ENCODE data around the gene SLC25A4.

Gene SLC25A4

GRCh38 chr4:185182239-185182638, 39.2 kb downstream of the SLC25A4 start:
- no peak for TF ChIP-seq MAX (IDR thresholded peaks at IDR 0.05)
- no peak for TF ChIP-seq NFIC (IDR thresholded peaks at IDR 0.05)
- no peak for TF ChIP-seq RAD21 (IDR thresholded peaks at IDR 0.05; ENCODE audit: low read depth)
- TF ChIP-seq TCF12 (IDR thresholded peaks at IDR 0.05; ENCODE audit: low read depth), result no peak
- TF ChIP-seq CEBPB (IDR thresholded peaks at IDR 0.05), result no peak
- TF ChIP-seq CREB1 (IDR thresholded peaks at IDR 0.05; ENCODE audit: low read depth), result no peak

- no peak for TF ChIP-seq EGR1 (IDR thresholded peaks at IDR 0.05)
- no peak for TF ChIP-seq TCF12 (IDR thresholded peaks at IDR 0.05; ENCODE audit: low read depth)
- peak; percentile 70 for TF ChIP-seq RAD21 (IDR thresholded peaks at IDR 0.05; ENCODE audit: low read depth)
- no peak for TF ChIP-seq USF1 (IDR thresholded peaks at IDR 0.05)
- TF ChIP-seq FOXM1 (IDR thresholded peaks at IDR 0.05; ENCODE audit: borderline replicate concordance, low read depth), result no peak
- TF ChIP-seq YY1 (IDR thresholded peaks at IDR 0.05; ENCODE audit: low read depth), result no peak
- peak; percentile 94 for TF ChIP-seq NFIC (IDR thresholded peaks at IDR 0.05)
- TF ChIP-seq ZBTB7A (IDR thresholded peaks at IDR 0.05; ENCODE audit: low read depth), result no peak
- no peak for TF ChIP-seq MAX (IDR thresholded peaks at IDR 0.05)
These were observed 40.7 kb downstream of the SLC25A4 start for GRCh38 chr4:185183622-185184281.

GRCh38 chr4:185186769-185187168, 43.7 kb downstream of the SLC25A4 start:
- no peak for TF ChIP-seq CEBPB (IDR thresholded peaks at IDR 0.05)
- TF ChIP-seq EP300 (IDR thresholded peaks at IDR 0.05; ENCODE audit: borderline replicate concordance), result no peak
- TF ChIP-seq RAD21 (IDR thresholded peaks at IDR 0.05; ENCODE audit: low read depth), result no peak
- no peak for TF ChIP-seq YY1 (IDR thresholded peaks at IDR 0.05; ENCODE audit: low read depth)
- TF ChIP-seq CREB1 (IDR thresholded peaks at IDR 0.05; ENCODE audit: low read depth), result no peak
- TF ChIP-seq TCF12 (IDR thresholded peaks at IDR 0.05; ENCODE audit: low read depth), result no peak
- TF ChIP-seq TAF1 (IDR thresholded peaks at IDR 0.05; ENCODE audit: low read depth), result no peak

GRCh38 chr4:185189606-185190305, 46.7 kb downstream of the SLC25A4 start:
- TF ChIP-seq CEBPB (IDR thresholded peaks at IDR 0.05), result no peak
- TF ChIP-seq REST (IDR thresholded peaks at IDR 0.05; ENCODE audit: low read depth), result no peak
- no peak for TF ChIP-seq NFIC (IDR thresholded peaks at IDR 0.05)
- no peak for TF ChIP-seq TEAD4 (IDR thresholded peaks at IDR 0.05)
- TF ChIP-seq EGR1 (IDR thresholded peaks at IDR 0.05), result no peak
- no peak for TF ChIP-seq YY1 (IDR thresholded peaks at IDR 0.05; ENCODE audit: low read depth)
- TF ChIP-seq RAD21 (IDR thresholded peaks at IDR 0.05; ENCODE audit: low read depth), result no peak
- no peak for TF ChIP-seq TAF1 (IDR thresholded peaks at IDR 0.05; ENCODE audit: low read depth)
- no peak for TF ChIP-seq CREB1 (IDR thresholded peaks at IDR 0.05; ENCODE audit: low read depth)
- TF ChIP-seq ZBTB7A (IDR thresholded peaks at IDR 0.05; ENCODE audit: low read depth), result no peak
- TF ChIP-seq USF1 (IDR thresholded peaks at IDR 0.05), result no peak
- TF ChIP-seq FOXM1 (IDR thresholded peaks at IDR 0.05; ENCODE audit: borderline replicate concordance, low read depth), result no peak
- no peak for TF ChIP-seq EP300 (IDR thresholded peaks at IDR 0.05; ENCODE audit: borderline replicate concordance)
- TF ChIP-seq TCF12 (IDR thresholded peaks at IDR 0.05; ENCODE audit: low read depth), result no peak
- no peak for TF ChIP-seq MAX (IDR thresholded peaks at IDR 0.05)

GRCh38 chr4:185190306-185190856, 47.3 kb downstream of the SLC25A4 start:
- TF ChIP-seq MAX (IDR thresholded peaks at IDR 0.05) (no peak), RAD21 (IDR thresholded peaks at IDR 0.05; ENCODE audit: low read depth) (no peak), YY1 (IDR thresholded peaks at IDR 0.05; ENCODE audit: low read depth) (no peak), EP300 (IDR thresholded peaks at IDR 0.05; ENCODE audit: borderline replicate concordance) (no peak), TAF1 (IDR thresholded peaks at IDR 0.05; ENCODE audit: low read depth) (no peak), USF1 (IDR thresholded peaks at IDR 0.05) (no peak), ZBTB7A (IDR thresholded peaks at IDR 0.05; ENCODE audit: low read depth) (no peak), TEAD4 (IDR thresholded peaks at IDR 0.05) (no peak), CEBPB (IDR thresholded peaks at IDR 0.05) (no peak), TCF12 (IDR thresholded peaks at IDR 0.05; ENCODE audit: low read depth) (no peak), CREB1 (IDR thresholded peaks at IDR 0.05; ENCODE audit: low read depth) (no peak)

- TF ChIP-seq EP300 (IDR thresholded peaks at IDR 0.05; ENCODE audit: borderline replicate concordance) (no peak), YY1 (IDR thresholded peaks at IDR 0.05; ENCODE audit: low read depth) (no peak), CEBPB (IDR thresholded peaks at IDR 0.05) (no peak), TEAD4 (IDR thresholded peaks at IDR 0.05) (no peak), USF1 (IDR thresholded peaks at IDR 0.05) (no peak), TAF1 (IDR thresholded peaks at IDR 0.05; ENCODE audit: low read depth) (no peak), RAD21 (IDR thresholded peaks at IDR 0.05; ENCODE audit: low read depth) (no peak), REST (IDR thresholded peaks at IDR 0.05; ENCODE audit: low read depth) (no peak)
These were observed 49.0 kb downstream of the SLC25A4 start for GRCh38 chr4:185192059-185192458.
